T-helper 2 cell treated with Interferon-gamma antibody and Interleukin-4, amounts not matched to agents 5 μg/mL and 100 μg/mL, for 36 hours (primary cell): ENCODE data around the gene DDIAS.

Experiments
- DNase-seq: peaks from one replicate; pipeline ENCODE4 v3.0.0; 2021; ENCODE audit warnings: low spot score
- H3K27ac Mint-ChIP-seq: one replicate; pipeline ENCODE4 v1.8.0; 2021; ENCODE audit warnings: mild to moderate bottlenecking, mixed read lengths
- H3K27me3 Mint-ChIP-seq: one replicate; pipeline ENCODE4 v1.8.0; 2021; ENCODE audit warnings: low read depth, mixed read lengths
- H3K36me3 Mint-ChIP-seq: one replicate; pipeline ENCODE4 v1.8.0; 2021; ENCODE audit warnings: low read depth, mixed read lengths
- H3K4me1 Mint-ChIP-seq: one replicate; pipeline ENCODE4 v1.8.0; 2021; ENCODE audit warnings: low read depth, mixed read lengths
- H3K4me3 Mint-ChIP-seq: one replicate; pipeline ENCODE4 v1.8.0; 2022; ENCODE audit warnings: mild to moderate bottlenecking, moderate library complexity, mixed read lengths
- H3K9me3 Mint-ChIP-seq: one replicate; pipeline ENCODE4 v1.8.0; 2021; ENCODE audit warnings: mixed read lengths

DDIAS gene

DNA sequence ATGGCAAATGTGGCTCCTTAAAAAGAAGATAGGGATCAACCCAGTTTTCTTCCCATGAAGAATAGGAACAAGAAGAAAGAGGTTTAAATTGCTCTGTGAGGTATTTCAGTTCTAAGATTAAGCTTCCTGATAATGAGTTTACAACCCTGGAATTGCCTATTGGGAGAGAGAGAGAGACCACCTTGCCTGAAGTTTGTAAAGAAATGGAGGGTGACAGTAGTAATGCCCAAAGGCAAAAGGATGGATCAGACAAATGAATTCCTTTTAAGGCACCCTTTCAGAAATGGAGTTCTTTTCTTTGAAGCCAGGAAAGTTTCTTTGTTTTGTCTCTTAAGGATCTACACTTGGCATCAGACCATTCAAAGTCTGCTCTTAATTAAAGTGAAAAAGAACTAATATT, 74.3 kb downstream of the DDIAS start:
- H3K4me3 Mint-ChIP-seq = no peak overlapping the region
- H3K27me3 Mint-ChIP-seq = peaks cover 3% of the 10 kb centered on the region
- H3K27ac Mint-ChIP-seq = no peak overlapping the region
- no peak for DNase-seq
- peaks cover under 1% of the 10 kb centered on the region for H3K36me3 Mint-ChIP-seq
- H3K9me3 Mint-ChIP-seq = no peaks in the 10 kb centered on the region
- peaks cover 25% of the 10 kb centered on the region for H3K4me1 Mint-ChIP-seq

GRCh38 chr11:82976786-82977185, 75.2 kb downstream of the DDIAS start:
- Mint-ChIP-seq H3K27ac (no peak overlapping the region), H3K27me3 (peaks cover 3% of the 10 kb centered on the region)

GRCh38 chr11:82978422-82979099, 77.0 kb downstream of the DDIAS start:
- peak; percentile 54 for DNase-seq
- peaks cover 23% of the 10 kb centered on the region for H3K4me1 Mint-ChIP-seq
- H3K27ac Mint-ChIP-seq = peak overlapping the region; percentile 2
- peaks cover 10% of the 10 kb centered on the region for H3K36me3 Mint-ChIP-seq
- H3K9me3 Mint-ChIP-seq = no peaks in the 10 kb centered on the region
- H3K27me3 Mint-ChIP-seq = peaks cover 3% of the 10 kb centered on the region
- no peak overlapping the region for H3K4me3 Mint-ChIP-seq

More at GRCh38 chr11:82976786-82977185, 75.2 kb downstream of the DDIAS start:
- H3K4me3 Mint-ChIP-seq = no peak overlapping the region
- no peak for DNase-seq
- peaks cover 25% of the 10 kb centered on the region for H3K4me1 Mint-ChIP-seq
- H3K36me3 Mint-ChIP-seq = peaks cover 4% of the 10 kb centered on the region
- no peaks in the 10 kb centered on the region for H3K9me3 Mint-ChIP-seq

DNA sequence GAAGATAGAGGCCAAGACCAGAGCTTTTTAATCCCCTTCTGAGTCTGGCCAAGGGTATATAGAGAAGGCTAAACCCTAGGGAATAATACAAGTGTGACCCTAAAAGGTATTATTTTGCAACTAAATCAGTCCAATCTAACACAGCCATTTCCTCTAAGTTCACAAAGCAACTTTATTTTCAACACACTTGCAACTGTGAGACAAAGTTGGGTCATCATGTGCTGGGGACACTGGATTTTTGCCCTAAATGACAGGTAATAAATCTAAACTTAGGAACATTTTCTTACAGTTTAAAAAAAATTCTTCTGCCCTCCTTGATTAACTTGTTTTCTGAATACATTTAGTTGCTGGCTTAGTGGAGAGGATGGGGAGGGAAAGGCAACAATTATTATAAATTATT, 78.3 kb downstream of the DDIAS start:
- no peak overlapping the region for H3K27ac Mint-ChIP-seq
- no peaks in the 10 kb centered on the region for H3K9me3 Mint-ChIP-seq
- no peak for DNase-seq
- peaks cover 12% of the 10 kb centered on the region for H3K36me3 Mint-ChIP-seq
- H3K4me3 Mint-ChIP-seq = no peak overlapping the region
- H3K27me3 Mint-ChIP-seq = peaks cover 3% of the 10 kb centered on the region
- peaks cover 23% of the 10 kb centered on the region for H3K4me1 Mint-ChIP-seq

- Mint-ChIP-seq H3K9me3 (no peaks in the 10 kb centered on the region), H3K27ac (no peak overlapping the region)
- no peak for DNase-seq
Measured at GRCh38 chr11:82980292-82980691, 78.8 kb downstream of the DDIAS start.

DNA sequence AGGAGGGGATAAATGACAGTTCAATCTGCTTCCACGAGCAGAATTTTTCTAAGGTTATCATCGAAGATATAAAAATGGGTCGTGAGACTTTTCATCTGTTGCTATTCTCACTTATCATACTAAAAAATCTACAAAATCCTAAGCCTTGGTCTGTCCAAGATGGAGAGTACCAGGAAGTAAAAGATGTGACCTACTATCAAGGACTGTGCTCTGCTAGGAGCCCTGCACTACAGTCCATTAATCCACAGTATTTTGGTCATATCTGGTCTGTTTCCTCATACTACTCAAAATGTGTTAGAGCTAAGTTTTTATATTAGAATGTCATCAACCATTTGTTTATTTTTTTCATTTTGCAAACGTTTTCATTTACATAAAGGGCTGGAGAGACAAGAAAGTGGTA, 79.4 kb downstream of the DDIAS start:
- H3K36me3 Mint-ChIP-seq = peaks cover 12% of the 10 kb centered on the region
- peaks cover 3% of the 10 kb centered on the region for H3K27me3 Mint-ChIP-seq
- no peak overlapping the region for H3K4me3 Mint-ChIP-seq
- no peak for DNase-seq
- no peaks in the 10 kb centered on the region for H3K9me3 Mint-ChIP-seq
- no peak overlapping the region for H3K27ac Mint-ChIP-seq
- peaks cover 23% of the 10 kb centered on the region for H3K4me1 Mint-ChIP-seq

More at GRCh38 chr11:82980292-82980691, 78.8 kb downstream of the DDIAS start:
- Mint-ChIP-seq H3K36me3 (peaks cover 12% of the 10 kb centered on the region), H3K4me3 (no peak overlapping the region), H3K27me3 (peaks cover 3% of the 10 kb centered on the region), H3K4me1 (peaks cover 23% of the 10 kb centered on the region)

DNA sequence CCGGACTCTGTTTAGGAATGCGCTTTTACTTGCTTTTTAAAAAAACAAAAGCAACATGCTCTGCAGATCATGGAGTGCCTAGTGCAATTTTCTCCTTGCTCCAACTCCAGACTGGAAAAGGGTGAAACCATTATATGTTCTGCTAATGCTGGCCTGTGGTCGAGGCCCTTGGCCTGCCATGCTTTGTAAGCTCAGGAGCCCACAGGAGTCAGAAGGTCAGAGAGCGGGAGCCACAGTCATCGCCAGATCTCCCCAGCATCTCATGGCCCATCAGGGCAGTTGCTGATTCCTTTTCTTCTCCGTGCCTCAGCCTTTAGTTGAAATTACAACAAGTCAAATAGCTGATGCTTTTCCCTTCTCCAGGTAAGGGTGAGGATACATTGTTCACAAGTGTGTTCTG, 80.3 kb downstream of the DDIAS start:
- Mint-ChIP-seq H3K4me1 (peaks cover 23% of the 10 kb centered on the region), H3K9me3 (no peaks in the 10 kb centered on the region), H3K4me3 (no peak overlapping the region), H3K36me3 (peaks cover 12% of the 10 kb centered on the region), H3K27me3 (no peaks in the 10 kb centered on the region), H3K27ac (no peak overlapping the region)
- no peak for DNase-seq
